ENCODE results near the gene CIDEC. TPM values are rescaled to one million over a fixed set of nuclear protein-coding genes. Genes with fewer than 3 reads are reported as not detected.
"Not testable (repeated sequence)": the region's sequence is repeated elsewhere in the genome, so short reads cannot be mapped to it uniquely, and the experiment has no call there.

CIDEC gene
- total and polyA plus RNA-seq, 2 of the 13 experiments (the other 11 are each of a cell fraction or from before 2014, with no cell fraction given) = 2.5 to 10.4 TPM

- intact Hi-C loops (cut with micrococcal nuclease; ENCODE audit: unreplicated experiment) = no loop called here
- 53% methylated on average over 3 of the region's 3 CpGs for WGBS (ENCODE audit: low lambda C conversion rate)
- BruUV-seq (replicated peaks) = no TSS peak
Observed at GRCh38 chr3:9855594-9855993, 24.5 kb downstream of the CIDEC start.

GRCh38 chr3:9854291-9854940 lies 25.6 kb downstream of the CIDEC start:
- Histone ChIP-seq H3K27me3 (ENCODE audit: control insufficient read depth in 1 of 2, insufficient read depth in 2 of 2, low read length in 2 of 2) (peaks cover 2 to 28% of the 10 kb centered on the region in 2 experiments; a peak in 1 of 5 replicates), H3K4me2 (ENCODE audit: low read depth, low read length) (peak overlapping the region; percentile 8; the same call in 1 of the 2 replicates)
- H3K27ac ChIP-seq (ENCODE audit: extremely low read length, insufficient read depth, low read length); H3K4me1 ChIP-seq (ENCODE audit: insufficient read depth, low read length); H4K20me1 ChIP-seq (ENCODE audit: insufficient read depth, low read length); intact Hi-C loops (cut with micrococcal nuclease; ENCODE audit: unreplicated experiment); in situ Hi-C loops (cut with HindIII; ENCODE audit: extremely low pct_ligation_motif_present, low pct_unique_long_range_greater_than_20kb); CTCF ChIA-PET (ENCODE audit: low intra/inter-chr PET ratio, low total read pairs); DNase-seq (ENCODE audit: low spot score); FAIRE-seq; H3K9ac ChIP-seq (ENCODE audit: insufficient read depth, low read depth, low read length); H3K79me2 ChIP-seq (ENCODE audit: insufficient read depth, low read length); H2AFZ ChIP-seq (ENCODE audit: low read length); H3K4me3 ChIP-seq (replicated peaks in 1 of 3; ENCODE audit: insufficient read depth in 1 of 3, low read depth in 2 of 3, low read length in 3 of 3); BruUV-seq (replicated peaks); H3K36me3 ChIP-seq (replicated peaks in 1 of 2; ENCODE audit: control insufficient read depth in 1 of 2, insufficient read depth in 2 of 2, low read length in 2 of 2); H3K9me3 ChIP-seq (ENCODE audit: low read length): not testable (repeated sequence)
- WGBS (ENCODE audit: low lambda C conversion rate) = 37% methylated on average over 9 of the region's 11 CpGs
- ATAC-seq = peak; percentile 65
- POLR2A ChIA-PET = interaction anchor here (0.6 kb wide), 1 partner anchor 311 kb away, joined by 4 read pairs; no protein-coding TSS in a partner anchor

More at GRCh38 chr3:9855594-9855993, 24.5 kb downstream of the CIDEC start:
- H2AFZ ChIP-seq (ENCODE audit: low read length) = no peak overlapping the region
- TF ChIP-seq ZFP82 (CRISPR knock-in tag; IDR thresholded peaks at IDR 0.05; ENCODE audit: borderline replicate concordance) (no peak), ZNF766 (CRISPR knock-in tag; IDR thresholded peaks at IDR 0.05; ENCODE audit: borderline replicate concordance) (no peak), EZH2 (conservative IDR thresholded peaks at IDR 0.05; ENCODE audit: low read depth, low read length) (no peak), SMAD3 (CRISPR knock-in tag; IDR thresholded peaks at IDR 0.05) (no peak), CEBPG (CRISPR knock-in tag; IDR thresholded peaks at IDR 0.05) (no peak), TCF7L2 (IDR thresholded peaks at IDR 0.05; ENCODE audit: low read depth, low read length) (no peak), FOXP1 (IDR thresholded peaks at IDR 0.05) (no peak), FOXP1 (CRISPR knock-in tag; IDR thresholded peaks at IDR 0.05) (no peak), ZNF772 (CRISPR knock-in tag; IDR thresholded peaks at IDR 0.05) (no peak), UBTF (CRISPR knock-in tag; IDR thresholded peaks at IDR 0.05) (no peak), PPARG (CRISPR knock-in tag; conservative IDR thresholded peaks at IDR 0.05) (no peak), KDM5B (CRISPR knock-in tag; IDR thresholded peaks at IDR 0.05; ENCODE audit: borderline replicate concordance) (no peak), E2F2 (CRISPR knock-in tag; IDR thresholded peaks at IDR 0.05; ENCODE audit: borderline replicate concordance) (no peak), SRF (IDR thresholded peaks at IDR 0.05; ENCODE audit: low read depth, low read length) (no peak)
- TF ChIP-seq, protein P1, sequence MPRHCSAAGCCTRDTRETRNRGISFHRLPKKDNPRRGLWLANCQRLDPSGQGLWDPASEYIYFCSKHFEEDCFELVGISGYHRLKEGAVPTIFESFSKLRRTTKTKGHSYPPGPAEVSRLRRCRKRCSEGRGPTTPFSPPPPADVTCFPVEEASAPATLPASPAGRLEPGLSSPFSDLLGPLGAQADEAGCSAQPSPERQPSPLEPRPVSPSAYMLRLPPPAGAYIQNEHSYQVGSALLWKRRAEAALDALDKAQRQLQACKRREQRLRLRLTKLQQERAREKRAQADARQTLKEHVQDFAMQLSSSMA (CRISPR knock-in tag; IDR thresholded peaks at IDR 0.05) = no peak
- ChIA-PET CTCF (ENCODE audit: low intra/inter-chr PET ratio, low total read pairs) (no interaction called here), POLR2A (no interaction called here)
- H3K27me3 ChIP-seq (ENCODE audit: control insufficient read depth in 1 of 2, insufficient read depth in 2 of 2, low read length in 2 of 2) = peaks cover 2 to 32% of the 10 kb centered on the region in 2 experiments; a peak in 2 of 5 replicates
- DNase-seq (ENCODE audit: low spot score) (no peak), FAIRE-seq (no peak), ATAC-seq (no peak)
- no peak overlapping the region for H3K27ac ChIP-seq (ENCODE audit: extremely low read length, insufficient read depth, low read length)
- no peak overlapping the region for H3K4me3 ChIP-seq (replicated peaks in 1 of 3; ENCODE audit: insufficient read depth in 1 of 3, low read depth in 2 of 3, low read length in 3 of 3)
- H3K36me3 ChIP-seq (replicated peaks in 1 of 2; ENCODE audit: control insufficient read depth in 1 of 2, insufficient read depth in 2 of 2, low read length in 2 of 2) = no peaks in the 10 kb centered on the region
- in situ Hi-C loops (cut with HindIII; ENCODE audit: extremely low pct_ligation_motif_present, low pct_unique_long_range_greater_than_20kb) = no loop called here
- no peaks in the 10 kb centered on the region for H3K79me2 ChIP-seq (ENCODE audit: insufficient read depth, low read length)
- no peaks in the 10 kb centered on the region for H3K9me3 ChIP-seq (ENCODE audit: low read length)
- H4K20me1 ChIP-seq (ENCODE audit: insufficient read depth, low read length) = no peaks in the 10 kb centered on the region
- no peak overlapping the region for H3K4me2 ChIP-seq (ENCODE audit: low read depth, low read length)
- H3K9ac ChIP-seq (ENCODE audit: insufficient read depth, low read depth, low read length) = no peak overlapping the region
- H3K4me1 ChIP-seq (ENCODE audit: insufficient read depth, low read length) = 0 out of 2 replicates have a peak, but pooled peaks cover 6% of the 10 kb centered on the region

Data from HepG2 (cell line).